Fibroblast of skin of right quadriceps (primary cell): Measurements from ENCODE around the gene BTBD7.

Experiments
- DNase-seq: peaks from one replicate; pipeline ENCODE4 v3.0.0-alpha.2; 2013

The BTBD7 gene

DNA sequence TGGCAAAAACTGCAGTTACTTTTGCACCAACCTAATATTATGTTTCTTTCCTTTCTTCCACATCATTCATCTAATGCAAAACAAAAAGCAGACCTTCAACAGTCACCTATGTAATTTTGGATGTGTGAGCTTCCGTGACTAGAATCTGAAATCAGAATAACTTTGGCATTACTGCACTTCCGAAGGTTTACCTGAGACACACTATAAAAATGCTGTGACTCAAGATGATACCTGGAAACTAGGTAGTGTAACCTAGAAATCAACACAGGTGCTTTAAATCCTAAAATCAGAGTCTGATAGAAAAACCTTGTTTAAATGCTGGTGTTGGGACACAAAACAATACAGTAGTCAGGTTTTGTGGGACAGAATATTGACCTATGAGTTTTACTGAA lies 2.2 kb downstream of the BTBD7 start:
- no peak for DNase-seq

GRCh38 chr14:93329965-93330608 lies 2.7 kb downstream of the BTBD7 start:
- DNase-seq, result no peak

DNA sequence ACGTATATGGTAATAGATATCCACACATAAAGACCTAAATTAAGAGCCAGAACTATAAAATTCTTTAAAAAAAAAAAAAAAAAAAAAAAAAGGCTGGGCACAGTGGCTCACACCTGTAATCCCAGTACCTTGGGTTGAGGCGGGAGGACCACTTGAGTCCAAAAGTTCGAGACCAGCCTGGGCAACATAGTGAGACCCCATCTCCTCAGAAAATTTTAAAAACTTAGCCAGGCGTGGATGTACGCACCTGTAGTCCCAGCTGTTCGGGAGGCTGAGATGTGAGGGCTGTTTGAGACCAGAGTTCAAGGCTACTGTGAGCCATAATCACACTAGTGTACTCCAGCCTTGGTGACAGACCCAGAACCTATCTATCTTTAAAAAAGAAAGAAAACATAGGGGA lies 4.3 kb downstream of the BTBD7 start:
- no peak for DNase-seq

GRCh38 chr14:93326196-93326595 lies 6.6 kb downstream of the BTBD7 start:
- no peak for DNase-seq

- DNase-seq, result no peak
Observed at GRCh38 chr14:93323600-93324174, 9.1 kb downstream of the BTBD7 start.

DNA sequence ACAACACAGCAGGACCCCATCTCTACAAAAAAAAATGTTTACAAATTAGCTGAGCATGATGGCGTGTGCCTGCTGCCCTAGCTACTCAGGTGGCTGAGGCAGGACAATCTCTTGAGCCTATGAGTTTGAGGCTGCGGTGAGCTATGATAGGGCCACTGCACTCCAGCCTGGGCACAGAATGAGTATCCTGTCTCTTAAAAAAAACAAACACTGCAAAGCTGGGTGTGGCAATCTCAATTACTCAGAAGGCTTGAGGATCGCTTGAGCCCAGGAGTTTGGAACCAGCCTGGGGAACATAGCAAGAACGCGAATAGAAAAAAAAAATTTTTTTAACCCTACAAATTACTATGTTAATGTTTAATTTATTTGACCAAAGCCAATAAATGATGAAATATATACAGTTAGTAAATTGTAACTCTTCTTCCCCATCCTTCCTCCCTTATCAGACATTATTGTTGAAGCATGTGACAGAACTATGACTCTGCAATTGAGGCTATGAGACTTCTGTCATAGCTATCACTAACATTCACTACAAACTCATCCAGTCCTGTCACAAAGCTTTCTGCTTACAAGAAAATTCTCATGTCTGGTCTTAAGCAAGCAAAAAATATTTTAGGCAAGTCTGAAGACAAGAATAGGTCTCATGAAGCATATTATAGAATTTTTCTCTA lies 9.8 kb downstream of the BTBD7 start:
- DNase-seq, result no peak

DNA sequence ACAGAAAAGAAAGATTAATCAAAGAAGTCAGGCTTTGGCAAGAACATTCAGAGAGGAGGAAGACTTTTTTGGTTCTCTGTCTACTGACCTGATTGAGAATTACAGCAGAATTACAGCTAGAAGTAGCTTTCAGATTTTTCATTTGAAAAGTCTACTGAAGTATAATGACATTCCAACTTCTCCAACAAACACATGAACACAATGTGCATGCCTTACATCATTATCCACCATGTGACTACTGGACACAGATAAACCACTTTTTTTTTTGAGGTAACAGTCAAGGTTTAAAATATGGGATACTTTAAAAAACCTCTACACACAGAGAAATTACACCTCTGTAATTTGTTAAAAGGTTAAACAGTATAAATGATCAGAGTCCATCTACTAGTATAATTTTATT lies 12.3 kb downstream of the BTBD7 start:
- DNase-seq, result no peak

GRCh38 chr14:93319958-93320357 lies 12.9 kb downstream of the BTBD7 start:
- no peak for DNase-seq

GRCh38 chr14:93319494-93319893 lies 13.3 kb downstream of the BTBD7 start:
- DNase-seq, result no peak

GRCh38 chr14:93318927-93319326 lies 13.9 kb downstream of the BTBD7 start:
- DNase-seq, result no peak

GRCh38 chr14:93317875-93318807 lies 14.7 kb downstream of the BTBD7 start:
- DNase-seq, result peak; percentile 25

GRCh38 chr14:93317210-93317874 lies 15.5 kb downstream of the BTBD7 start:
- no peak for DNase-seq

- no peak for DNase-seq
Observed at GRCh38 chr14:93316716-93317115, 16.1 kb downstream of the BTBD7 start.

GRCh38 chr14:93315575-93315974 lies 17.3 kb downstream of the BTBD7 start:
- DNase-seq, result no peak

DNA sequence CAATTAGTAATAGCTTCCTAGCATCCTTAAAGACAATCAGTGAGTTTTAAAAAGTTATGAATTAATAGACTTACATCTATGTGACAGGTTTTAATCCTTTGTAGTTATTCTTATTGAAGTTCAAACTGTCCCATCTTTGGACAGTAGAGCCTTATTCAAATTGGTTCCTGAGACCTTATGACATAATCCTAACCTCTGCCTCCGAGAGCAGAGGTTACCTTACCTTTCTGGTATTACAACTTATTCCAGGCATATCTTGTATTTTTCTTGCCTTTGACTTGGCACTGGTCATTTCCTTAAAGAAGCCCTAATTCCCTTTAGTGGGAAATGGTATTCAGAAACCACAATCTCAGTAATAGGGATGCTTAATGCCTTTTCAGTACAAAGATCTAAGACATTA lies 21.8 kb downstream of the BTBD7 start:
- no peak for DNase-seq

DNA sequence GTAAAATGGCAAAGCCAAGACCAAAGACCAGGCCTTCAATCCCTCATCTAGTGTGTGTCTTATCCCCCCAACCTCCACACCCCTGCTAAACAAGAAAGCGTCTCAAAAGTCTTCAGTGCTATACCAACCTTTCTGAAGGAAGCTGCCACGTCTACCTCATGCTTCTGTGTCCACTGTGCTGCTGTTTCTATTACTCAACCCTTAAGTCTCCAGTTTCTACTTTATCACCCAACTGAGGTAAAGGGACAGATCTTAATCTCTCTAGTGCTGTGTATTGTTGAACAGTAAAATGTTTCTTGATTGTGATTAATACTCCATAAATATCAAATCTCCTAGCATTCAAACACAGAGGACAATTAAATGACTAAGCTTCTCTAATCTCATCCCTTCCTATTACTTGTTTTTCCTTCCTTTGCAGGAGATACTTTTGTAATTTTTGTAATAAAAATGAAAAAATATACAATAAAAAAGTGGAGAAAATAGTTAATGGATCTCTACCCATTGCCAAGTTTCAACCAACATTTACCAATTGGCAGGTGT lies 23.3 kb downstream of the BTBD7 start:
- no peak for DNase-seq

DNA sequence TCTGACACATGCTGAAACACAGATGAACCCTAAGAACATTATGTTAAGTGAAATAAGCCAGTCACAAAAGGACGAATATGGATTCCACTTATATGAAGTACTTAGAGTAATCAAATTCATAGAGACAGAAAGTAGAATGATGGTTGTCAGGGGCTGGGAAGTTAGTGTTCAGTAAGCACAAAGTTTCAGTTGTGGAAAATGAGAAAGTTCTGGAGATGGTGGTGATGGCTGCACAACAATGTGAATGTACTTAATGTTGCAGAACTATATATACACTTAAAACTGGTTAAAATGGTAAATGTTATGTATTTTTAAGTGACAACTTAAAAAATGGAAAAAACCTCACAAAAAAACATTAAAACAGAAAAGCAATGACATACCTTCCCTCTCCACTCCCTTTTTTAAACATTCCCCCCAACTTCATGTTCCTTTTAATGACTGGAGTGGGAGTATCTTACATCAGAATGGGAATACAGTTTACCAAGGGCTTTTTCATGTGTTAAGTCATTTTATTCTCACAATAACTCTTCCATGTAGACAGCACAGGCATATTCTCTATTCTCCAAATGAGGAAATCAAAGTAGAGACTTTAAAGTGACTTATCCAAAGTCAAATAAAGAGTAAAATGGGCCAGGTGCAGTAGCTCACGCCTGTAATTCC lies 24.0 kb downstream of the BTBD7 start:
- DNase-seq, result no peak

DNA sequence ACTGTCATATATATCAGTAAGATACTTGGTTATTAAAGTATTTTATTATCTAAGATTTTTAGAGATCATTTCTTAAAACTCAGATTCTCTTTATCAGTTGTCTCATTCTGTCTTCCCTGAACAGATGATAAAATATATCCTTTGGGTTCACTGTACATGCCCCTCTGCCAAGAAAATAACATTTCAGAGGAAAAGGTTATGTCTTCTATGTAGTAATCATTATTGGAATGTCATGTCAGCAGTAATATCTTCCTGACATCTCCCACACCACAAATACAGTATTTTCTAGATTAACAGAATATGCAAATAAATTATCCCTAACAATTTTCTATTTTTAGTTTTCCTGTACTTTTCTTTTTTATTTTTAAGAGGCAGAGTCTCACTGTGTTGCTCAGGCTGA lies 26.0 kb downstream of the BTBD7 start:
- DNase-seq, result no peak

DNA sequence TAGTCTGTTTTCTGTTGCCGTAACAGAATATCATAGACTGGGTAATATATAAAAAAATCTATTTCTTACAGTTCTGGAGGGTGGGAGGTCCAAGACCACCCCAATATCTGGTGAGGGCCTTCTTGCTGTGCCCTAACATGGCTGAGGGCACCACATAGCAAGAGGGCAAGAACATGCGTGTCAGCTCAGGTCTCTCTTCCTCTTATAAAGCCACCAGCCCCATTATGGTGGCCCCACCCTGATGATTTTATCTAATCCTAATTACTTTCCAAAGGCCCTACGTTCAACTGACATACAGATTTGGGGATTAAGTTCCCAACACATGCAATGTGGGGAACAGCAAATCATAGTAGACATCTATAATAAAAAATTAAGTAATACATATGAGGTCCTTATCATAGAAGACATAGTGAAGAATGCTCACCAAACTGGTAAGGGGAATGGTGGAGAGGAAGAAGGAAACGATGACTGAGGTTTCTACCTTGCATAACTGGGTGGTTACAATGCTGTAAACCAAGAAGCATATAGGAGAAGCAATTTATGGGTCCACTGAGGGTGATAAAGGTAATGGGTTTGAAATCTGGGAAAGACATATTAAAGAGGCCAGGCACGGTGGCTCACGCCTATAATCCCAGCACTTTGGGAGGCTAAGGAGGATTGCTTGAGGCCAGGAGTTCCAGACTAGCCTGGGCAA lies 27.0 kb downstream of the BTBD7 start:
- DNase-seq, result no peak

DNA sequence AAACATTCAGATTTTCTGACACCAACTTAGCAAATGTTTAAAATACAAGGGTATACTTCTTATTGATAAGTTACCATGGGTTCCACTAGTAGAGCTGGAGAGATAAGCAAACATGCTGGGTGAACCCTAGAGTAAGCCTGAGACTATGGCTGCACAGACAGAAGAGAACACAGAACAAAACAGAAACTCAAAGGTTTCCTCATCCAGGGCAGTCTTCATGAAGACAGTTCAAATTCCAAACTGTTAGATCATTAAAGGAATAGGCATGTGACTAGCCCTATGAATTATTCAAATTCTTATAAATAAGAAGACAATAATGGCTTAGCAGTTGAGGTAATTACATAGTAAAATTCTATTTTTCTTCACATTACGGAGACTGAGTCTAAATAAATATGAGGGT lies 28.1 kb downstream of the BTBD7 start:
- peak; percentile 22 for DNase-seq

DNA sequence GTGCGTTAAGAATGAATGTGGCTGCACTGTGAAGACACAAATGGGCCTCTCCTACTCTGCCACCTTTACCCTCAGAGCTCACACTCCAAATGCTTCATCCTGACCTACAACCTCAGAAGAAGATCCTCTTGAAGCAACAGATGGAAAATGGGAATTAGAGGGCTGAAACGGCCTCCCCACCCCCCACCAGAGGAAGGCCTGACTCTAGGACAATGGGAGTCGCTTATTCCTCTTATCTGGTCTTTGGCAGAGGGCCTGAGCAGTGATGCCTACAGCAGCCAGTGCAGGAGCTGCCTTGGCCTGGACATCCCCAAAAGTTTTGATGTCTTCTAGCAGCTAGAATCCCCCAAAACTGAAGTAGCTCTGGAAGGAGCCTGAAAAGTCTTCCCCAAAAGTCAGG lies 29.2 kb downstream of the BTBD7 start:
- no peak for DNase-seq
